Measurements from ENCODE around the gene OBSCN. TPM values are rescaled to one million over a fixed set of nuclear protein-coding genes. Genes with fewer than 3 reads are reported as not detected.

OBSCN gene
- total and polyA plus RNA-seq, 10 of the 15 experiments (the other 5 are each of a cell fraction or from before 2014, with no cell fraction given), result 0.01 to 0.36 (median 0.08) TPM; not detected in 2

DNA sequence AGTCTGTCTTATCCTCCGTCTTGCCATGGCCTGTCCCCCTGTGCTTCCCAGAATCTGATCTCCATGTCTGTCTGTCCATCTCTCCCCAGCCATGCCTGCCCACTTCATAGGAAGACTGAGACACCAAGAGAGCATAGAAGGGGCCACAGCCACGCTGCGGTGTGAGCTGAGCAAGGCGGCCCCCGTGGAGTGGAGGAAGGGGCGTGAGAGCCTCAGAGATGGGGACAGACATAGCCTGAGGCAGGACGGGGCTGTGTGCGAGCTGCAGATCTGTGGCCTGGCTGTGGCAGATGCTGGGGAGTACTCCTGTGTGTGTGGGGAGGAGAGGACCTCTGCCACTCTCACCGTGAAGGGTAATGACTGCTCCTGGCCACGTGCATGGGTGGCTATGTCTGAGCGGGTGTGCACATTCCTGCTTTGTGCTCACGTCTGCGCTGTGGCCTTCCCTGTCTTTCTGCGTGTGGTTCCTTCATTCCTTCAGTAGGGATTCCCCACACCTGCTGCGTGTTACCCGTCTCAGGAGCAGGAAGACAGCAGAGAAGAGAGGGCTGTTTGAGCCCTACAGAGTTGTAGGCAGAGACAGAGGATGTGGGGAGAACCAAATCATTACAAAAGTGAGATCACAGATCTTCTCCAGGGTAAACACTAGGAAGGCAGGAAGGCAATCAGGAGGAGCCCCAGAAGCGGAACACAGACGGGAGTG is 80.8 kb downstream of the OBSCN start:
- intact Hi-C loops (cut with micrococcal nuclease; ENCODE audit: unreplicated experiment) (loop anchor here (10.0 kb wide), 1 partner anchor 74 kb away; no protein-coding TSS in a partner anchor), in situ Hi-C loops (cut with MboI) (no loop called here)
- ChIA-PET CTCF (no interaction called here), POLR2A (no interaction called here), RAD21 (ENCODE audit: unreplicated experiment) (no interaction called here), SMC1A (ENCODE audit: uncharacterized antibody, unreplicated experiment) (no interaction called here)
- Histone ChIP-seq H3K4me2 (ENCODE audit: control insufficient read depth, insufficient read depth) (no peak overlapping the region), H3K4me1 (ENCODE audit: control insufficient read depth, insufficient read depth, low read length) (no peaks in the 10 kb centered on the region), H2AFZ (ENCODE audit: control insufficient read depth, low read depth, low read length) (no peak overlapping the region), H4K20me1 (ENCODE audit: control insufficient read depth, insufficient read depth) (no peaks in the 10 kb centered on the region), H3K36me3 (ENCODE audit: control insufficient read depth in 2 of 2, insufficient read depth in 2 of 2, low read length in 1 of 2) (no peaks in the 10 kb centered on the region), H3K79me2 (ENCODE audit: control insufficient read depth, insufficient read depth, low read length) (no peaks in the 10 kb centered on the region), H3K9me3 (replicated peaks; ENCODE audit: control insufficient read depth, insufficient read depth, low read length) (no peaks in the 10 kb centered on the region), H3K9ac (ENCODE audit: control insufficient read depth, insufficient read depth, low read length) (no peak overlapping the region), H3K27ac (ENCODE audit: control insufficient read depth, insufficient read depth) (no peak overlapping the region), H3K4me3 (no peak overlapping the region), H3K27me3 (replicated peaks in 1 of 2; ENCODE audit: control insufficient read depth in 2 of 2, insufficient read depth in 2 of 2, low read length in 1 of 2) (no peaks in the 10 kb centered on the region)
- BruUV-seq (replicated peaks), result no TSS peak
- FAIRE-seq (no peak), DNase-seq (ENCODE audit: low read depth, low spot score) (no peak), ATAC-seq (no peak)
- WGBS (ENCODE audit: insufficient coverage, insufficient replicate concordance, low lambda C conversion rate, missing lambda C conversion rate), result 40% methylated on average over 17 of the region's 18 CpGs
- TF ChIP-seq E2F4 (IDR thresholded peaks at IDR 0.05; ENCODE audit: low read depth, low read length) (no peak), CBX3 (IDR thresholded peaks at IDR 0.05; ENCODE audit: borderline replicate concordance, low read depth) (no peak), CHD4 (IDR thresholded peaks at IDR 0.05) (no peak), TARDBP (IDR thresholded peaks at IDR 0.05; ENCODE audit: borderline replicate concordance) (no peak), PAX5 (IDR thresholded peaks at IDR 0.05; ENCODE audit: borderline replicate concordance, low read depth, low read length) (no peak), ATF3 (IDR thresholded peaks at IDR 0.05; ENCODE audit: borderline replicate concordance, extremely low read depth, low read depth, low read length) (no peak)
